ENCODE results near the gene SEMA3A.

GRCh38 chr7:84170646-84171045 lies 23.9 kb downstream of the SEMA3A start:
- TF ChIP-seq EZH2 (IDR thresholded peaks at IDR 0.05; ENCODE audit: insufficient read depth, poor library complexity, severe bottlenecking) (no peak), EZH2phosphoT487 (IDR thresholded peaks at IDR 0.05; ENCODE audit: insufficient read depth, low read depth) (no peak)

Data from GM23248 (cell line).